K562 (cell line): ENCODE data around the gene FRA10AC1. TPM values are rescaled to one million over a fixed set of nuclear protein-coding genes. Genes with fewer than 3 reads are reported as not detected.
"Not testable (repeated sequence)": the region's sequence is repeated elsewhere in the genome, so short reads cannot be mapped to it uniquely, and the experiment has no call there.

ENCODE experiments used
- ATAC-seq: fragments of 200-7000 bp; cut with Tn5 transposase; 3 replicates; pipeline ENCODE4 v1.9.1; 2020; ENCODE audit warnings: moderate library complexity
- BruUV-seq: library from RNA; stranded (reverse); fragments of 400-500 nt; replicated peaks from 2 replicates; lab custom pipeline; 2021; lab: Mats Ljungman, UMichigan
- CTCF ChIA-PET: fragments of 300-600 bp; formaldehyde crosslinking; extraction: SDS; loops from one replicate; lab custom pipeline; 2021; ENCODE audit warnings: low intra/inter-chr PET ratio; lab: Yijun Ruan, JAX
- POLR2A ChIA-PET: fragments of 300-600, 350-650 bp; sonication (Branson Sonifier 250); formaldehyde crosslinking; extraction: SDS; loops from one replicate; lab custom pipeline; 2021; ENCODE audit warnings: antibody characterized with exemption, inconsistent platforms; lab: Yijun Ruan, JAX
- DNase-seq, 4 experiments: peaks; one replicate each; pipeline versions ENCODE4 v3.0.0 to v3.0.0-alpha.2; 2011 to 2018; ENCODE audit warnings: low spot score in 3 of 4, mixed read lengths in 3 of 4; ENCODE audit errors: extremely low read depth in 1 of 4
- FAIRE-seq: peaks from 2 replicates; lab custom pipeline; 2011; peaks lifted over from hg19 to GRCh38; lab: Jason Lieb, UNC
- H2AFZ ChIP-seq: 2 replicates; pipeline ENCODE4 v1.6.0; 2011; ENCODE audit warnings: low read depth, low read length, control low read depth, inconsistent platforms
- H3K27ac ChIP-seq: fragments of 200-600 bp; 3 replicates; pipeline ENCODE4 v1.8.0; 2011; ENCODE audit warnings: low read depth, mild to moderate bottlenecking, control low read depth, inconsistent platforms, low read length, moderate library complexity, mixed read lengths; ENCODE audit errors: extremely low read depth
- H3K27me3 ChIP-seq, 2 experiments: fragments of 300-600 bp in 1 of 2; 2 replicates in 1 of 2; 3 replicates in 1 of 2; pipeline versions ENCODE4 v1.6.0 to v1.8.0; 2011; ENCODE audit warnings: inconsistent platforms in 2 of 2, low read length in 2 of 2, mild to moderate bottlenecking in 1 of 2, mixed read lengths in 1 of 2, moderate library complexity in 1 of 2; ENCODE audit not compliant: control insufficient read depth in 2 of 2, insufficient read depth in 2 of 2
- H3K36me3 ChIP-seq: fragments of 300-600 bp; 3 replicates; pipeline ENCODE4 v1.8.0; 2011; ENCODE audit warnings: mild to moderate bottlenecking, low read length, inconsistent platforms; ENCODE audit not compliant: control insufficient read depth, insufficient read depth
- H3K4me1 ChIP-seq, 2 experiments: fragments of 200-600 bp in 1 of 2; replicated peaks in 1 of 2; 2 replicates in 1 of 2; 3 replicates in 1 of 2; pipeline versions ENCODE4 v1.5.1 to v1.8.0; 2011; ENCODE audit warnings: inconsistent platforms in 2 of 2, low read length in 2 of 2, mild to moderate bottlenecking in 1 of 2, mixed read lengths in 1 of 2, moderate library complexity in 1 of 2; ENCODE audit not compliant: control insufficient read depth in 2 of 2, insufficient read depth in 2 of 2
- H3K4me2 ChIP-seq: 2 replicates; pipeline ENCODE4 v1.6.1; 2011; ENCODE audit warnings: low read length, control low read depth, inconsistent platforms, mixed read lengths; ENCODE audit not compliant: insufficient read depth
- H3K4me3 ChIP-seq: fragments of 200-600 bp; sonication (generic), shearing (Covaris generic); 2 replicates; pipeline ENCODE4 v1.5.1; 2016; ENCODE audit warnings: control low read depth, inconsistent platforms
- H3K79me2 ChIP-seq: fragments of 200-600 bp; 3 replicates; pipeline ENCODE4 v1.8.0; 2011; ENCODE audit warnings: low read length, inconsistent platforms; ENCODE audit not compliant: control insufficient read depth, insufficient read depth
- H3K9ac ChIP-seq, 2 experiments: 2 replicates each; pipeline versions ENCODE4 v1.6.0 to v1.6.1; 2011; ENCODE audit warnings: low read depth in 2 of 2, low read length in 2 of 2, control low read depth in 1 of 2, inconsistent platforms in 1 of 2, mild to moderate bottlenecking in 1 of 2, mixed read lengths in 1 of 2; ENCODE audit not compliant: insufficient read depth in 1 of 2
- H3K9me1 ChIP-seq: one replicate; pipeline ENCODE4 v1.6.0; 2011; ENCODE audit warnings: inconsistent platforms, mild to moderate bottlenecking, low read length, moderate library complexity; ENCODE audit not compliant: control insufficient read depth, insufficient read depth
- H3K9me3 ChIP-seq: replicated peaks from 2 replicates; pipeline ENCODE4 v1.5.1; 2011; ENCODE audit warnings: low read depth, low read length, inconsistent platforms; ENCODE audit not compliant: control insufficient read depth, insufficient read depth
- H4K20me1 ChIP-seq: replicated peaks from 2 replicates; pipeline ENCODE4 v1.6.1; 2011; ENCODE audit warnings: low read length, inconsistent platforms, mixed read lengths; ENCODE audit not compliant: control insufficient read depth, insufficient read depth
- OTX1 ChIP-seq: fragments of 450-650 bp; formaldehyde crosslinking; IDR thresholded peaks from 2 replicates; pipeline ENCODE4 v1.4.0; 2022; ENCODE audit warnings: mild to moderate bottlenecking
- SMARCA4 ChIP-seq: fragments of 450-650 bp; IDR thresholded peaks from 2 replicates; pipeline ENCODE4 v1.6.1; 2016
- ZNF696 ChIP-seq: fragments of 250-450 bp; sonication (Bioruptor Pico); conservative IDR thresholded peaks from 2 replicates; pipeline ENCODE4 v1.4.0; 2020; ENCODE audit warnings: mild to moderate bottlenecking, moderate library complexity
- whole genome bisulfite sequencing: fragments of 100-300 bp; shearing (Covaris generic); methylation state at CpG from one replicate; pipeline ENCODE4 v1.1.6; 2016; ENCODE audit warnings: low coverage, mixed read lengths; ENCODE audit not compliant: insufficient coverage; ENCODE audit errors: missing lambda C conversion rate; 5-methylcytosine and 5-hydroxymethylcytosine counted together
- in situ Hi-C: fragments of 300-500 bp; cut with MboI; formaldehyde crosslinking; loops from 4 replicates; pipeline ENCODE4 v1.15.0; 2018; ENCODE audit warnings: inconsistent platforms, mixed read lengths
- intact Hi-C: fragments of 100-400 bp; cut with micrococcal nuclease; formaldehyde crosslinking; loops from 2 replicates; pipeline ENCODE4 v1.14.2; 2022
- polyA plus RNA-seq, 8 experiments: library from polyadenylated mRNA; depleted of rRNA in 4 of 8; stranded (reverse) in 5 of 8; unstranded in 3 of 8; fragments of >200 nt; fragmentation: Nextera tagmentation in 2 of 8; fragmentation: Illumina TruSeq in 1 of 8; extraction: Ambion mirVana in 2 of 8; extraction: Trizol in 1 of 8; gene quantifications; 2 replicates each; pipeline versions ENCODE4 v1.2.1 to v1.2.3, GENCODE V29; 2011 to 2014; ENCODE audit warnings: inconsistent platforms in 1 of 8, missing spikeins in 1 of 8
- total RNA-seq, 7 experiments: library from RNA; depleted of rRNA in 6 of 7; stranded (reverse); fragments of >200 nt in 6 of 7; fragmentation: Illumina TruSeq in 2 of 7; extraction: Trizol in 2 of 7; gene quantifications; 2 replicates each; pipeline versions ENCODE4 v1.2.1 to v1.2.3, GENCODE V29; 2011 to 2021; ENCODE audit warnings: low replicate concordance in 1 of 7
- TF ChIP-seq, protein P1 (sequence below): sonication (generic); formaldehyde crosslinking; IDR thresholded peaks from 2 replicates; pipeline ENCODE4 v1.8.0; 2022; ENCODE audit warnings: mild to moderate bottlenecking, low read depth, missing genetic modification reagents

Gene FRA10AC1
- total and polyA plus RNA-seq, 9 of the 15 experiments (the other 6 are each of a cell fraction or from before 2014, with no cell fraction given): 4.4 to 11.8 (median 8.0) TPM

DNA sequence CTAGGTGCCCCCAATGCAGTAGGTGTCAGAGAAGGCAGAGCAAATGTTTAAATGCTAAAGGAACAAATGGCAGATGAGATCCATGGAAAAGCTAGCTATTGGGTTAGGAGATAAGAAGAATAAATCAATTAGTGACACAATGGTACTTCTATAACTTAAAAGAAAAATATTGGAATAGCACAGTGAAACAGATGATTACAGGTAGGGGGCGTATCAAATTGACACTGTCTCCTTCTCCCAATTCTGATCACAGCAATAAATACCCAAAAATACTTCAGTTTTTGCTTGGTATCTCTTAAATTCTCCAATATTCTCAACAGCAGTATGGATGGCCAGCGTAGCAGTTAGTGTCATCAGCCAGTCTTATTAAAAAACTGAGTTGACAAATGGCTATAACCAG is 5.2 kb downstream of the FRA10AC1 start:
- Histone ChIP-seq H3K4me2 (no peak overlapping the region), H3K9me1 (no peaks in the 10 kb centered on the region), H3K9me3 (no peaks in the 10 kb centered on the region), H3K27me3 (no peaks in the 10 kb centered on the region), H4K20me1 (no peaks in the 10 kb centered on the region), H3K4me3 (no peak overlapping the region), H3K79me2 (peaks cover 5% of the 10 kb centered on the region; the same call in 2 of the 3 replicates), H2AFZ (no peak overlapping the region), H3K9ac (no peak overlapping the region), H3K4me1 (no peaks in the 10 kb centered on the region; a peak in 1 of 5 replicates), H3K27ac (no peak overlapping the region), H3K36me3 (peaks cover 20% of the 10 kb centered on the region; the same call in 1 of the 3 replicates)
- WGBS: 96% methylated on average over 2 of the region's 2 CpGs
- intact Hi-C loops: no loop called here
- ATAC-seq (no peak), FAIRE-seq (no peak), DNase-seq (no peak)
- no TSS peak for BruUV-seq
- ChIA-PET POLR2A (no interaction called here), CTCF (no interaction called here)
- TF ChIP-seq OTX1 (CRISPR knock-in tag): no peak
- TF ChIP-seq, protein P1, sequence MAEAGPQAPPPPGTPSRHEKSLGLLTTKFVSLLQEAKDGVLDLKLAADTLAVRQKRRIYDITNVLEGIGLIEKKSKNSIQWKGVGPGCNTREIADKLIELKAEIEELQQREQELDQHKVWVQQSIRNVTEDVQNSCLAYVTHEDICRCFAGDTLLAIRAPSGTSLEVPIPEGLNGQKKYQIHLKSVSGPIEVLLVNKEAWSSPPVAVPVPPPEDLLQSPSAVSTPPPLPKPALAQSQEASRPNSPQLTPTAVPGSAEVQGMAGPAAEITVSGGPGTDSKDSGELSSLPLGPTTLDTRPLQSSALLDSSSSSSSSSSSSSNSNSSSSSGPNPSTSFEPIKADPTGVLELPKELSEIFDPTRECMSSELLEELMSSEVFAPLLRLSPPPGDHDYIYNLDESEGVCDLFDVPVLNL (CRISPR knock-in tag): no peak
- no peak for TF ChIP-seq ZNF696 (CRISPR knock-in tag)
- TF ChIP-seq SMARCA4: no peak
- in situ Hi-C loops: no loop called here

DNA sequence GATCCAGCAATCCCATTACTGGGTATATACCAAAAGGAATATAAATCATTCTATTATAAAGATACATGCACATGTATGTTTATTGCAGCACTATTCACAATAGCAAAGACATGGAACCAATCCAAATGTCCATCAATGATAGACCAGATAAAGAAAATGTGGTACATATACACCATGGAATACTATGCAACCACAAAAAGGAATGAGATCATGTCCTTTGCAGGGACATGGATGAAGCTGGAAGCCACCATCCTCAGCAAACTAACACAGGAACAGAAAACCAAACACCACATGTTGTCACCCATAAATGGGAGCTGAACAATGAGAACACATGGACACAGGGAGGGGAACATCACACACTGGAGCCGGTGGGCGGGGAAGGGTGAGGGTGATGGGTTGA is 5.8 kb downstream of the FRA10AC1 start:
- peaks cover 26% of the 10 kb centered on the region; the same call in 1 of the 3 replicates for H3K36me3 ChIP-seq
- H3K27ac ChIP-seq, H3K9me3 ChIP-seq, in situ Hi-C loops, POLR2A ChIA-PET, H3K9me1 ChIP-seq, H3K9ac ChIP-seq, H3K79me2 ChIP-seq, H3K4me1 ChIP-seq, H3K4me2 ChIP-seq, FAIRE-seq, ATAC-seq, H4K20me1 ChIP-seq, H3K27me3 ChIP-seq, H2AFZ ChIP-seq, DNase-seq, CTCF ChIA-PET, intact Hi-C loops, BruUV-seq, H3K4me3 ChIP-seq: not testable (repeated sequence)
- WGBS: 100% methylated on average over 1 of the region's 2 CpGs
